Measurements from ENCODE around the gene SCYL1.
A peak's percentile ranks its signal among the peaks of the same experiment; 100 is the strongest.

DNA sequence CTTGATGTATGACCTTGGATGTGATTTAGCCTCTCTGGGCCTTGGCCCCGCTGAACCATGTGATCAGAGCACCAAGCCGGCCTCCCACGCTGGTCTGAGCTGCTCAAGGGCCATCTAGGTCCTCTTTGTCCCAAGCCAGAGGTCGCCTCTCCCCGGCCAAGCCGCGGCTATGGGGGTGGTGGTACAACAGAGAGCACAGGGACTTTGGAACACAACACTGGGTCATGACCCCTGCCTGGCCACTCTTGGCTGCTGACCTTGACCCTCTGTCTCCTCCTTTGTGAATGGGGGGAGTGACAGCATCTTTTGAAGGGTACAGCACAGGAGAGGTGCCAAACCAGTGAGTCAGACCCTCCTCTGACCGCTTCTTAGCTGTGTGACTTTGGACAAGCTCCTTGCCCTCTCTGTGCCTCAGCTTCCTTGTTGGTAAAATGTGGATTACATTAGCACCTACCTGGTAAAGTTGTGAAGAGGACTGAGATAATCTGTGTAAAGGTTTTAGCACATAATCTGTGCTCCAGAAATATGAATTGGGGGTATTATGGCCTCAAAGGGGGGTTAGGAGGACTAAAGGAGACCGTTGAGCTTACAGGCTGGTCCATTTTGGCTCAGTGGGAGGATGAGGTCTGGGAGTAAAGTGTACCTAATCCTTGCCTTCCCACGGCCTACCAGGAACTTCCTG lies 4.7 kb downstream of the SCYL1 start:
- TF ChIP-seq, protein P1, sequence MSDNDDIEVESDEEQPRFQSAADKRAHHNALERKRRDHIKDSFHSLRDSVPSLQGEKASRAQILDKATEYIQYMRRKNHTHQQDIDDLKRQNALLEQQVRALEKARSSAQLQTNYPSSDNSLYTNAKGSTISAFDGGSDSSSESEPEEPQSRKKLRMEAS (IDR thresholded peaks at IDR 0.05) = peak; percentile 27
- TF ChIP-seq HNF4G (IDR thresholded peaks at IDR 0.05) (peak; percentile 94), EGR1 (IDR thresholded peaks at IDR 0.05; ENCODE audit: low read depth in 2 of 2) (peak in 1 of 2 donors; percentile 60), SP1 (IDR thresholded peaks at IDR 0.05) (peak; percentile 77)
- TF ChIP-seq, protein P2, sequence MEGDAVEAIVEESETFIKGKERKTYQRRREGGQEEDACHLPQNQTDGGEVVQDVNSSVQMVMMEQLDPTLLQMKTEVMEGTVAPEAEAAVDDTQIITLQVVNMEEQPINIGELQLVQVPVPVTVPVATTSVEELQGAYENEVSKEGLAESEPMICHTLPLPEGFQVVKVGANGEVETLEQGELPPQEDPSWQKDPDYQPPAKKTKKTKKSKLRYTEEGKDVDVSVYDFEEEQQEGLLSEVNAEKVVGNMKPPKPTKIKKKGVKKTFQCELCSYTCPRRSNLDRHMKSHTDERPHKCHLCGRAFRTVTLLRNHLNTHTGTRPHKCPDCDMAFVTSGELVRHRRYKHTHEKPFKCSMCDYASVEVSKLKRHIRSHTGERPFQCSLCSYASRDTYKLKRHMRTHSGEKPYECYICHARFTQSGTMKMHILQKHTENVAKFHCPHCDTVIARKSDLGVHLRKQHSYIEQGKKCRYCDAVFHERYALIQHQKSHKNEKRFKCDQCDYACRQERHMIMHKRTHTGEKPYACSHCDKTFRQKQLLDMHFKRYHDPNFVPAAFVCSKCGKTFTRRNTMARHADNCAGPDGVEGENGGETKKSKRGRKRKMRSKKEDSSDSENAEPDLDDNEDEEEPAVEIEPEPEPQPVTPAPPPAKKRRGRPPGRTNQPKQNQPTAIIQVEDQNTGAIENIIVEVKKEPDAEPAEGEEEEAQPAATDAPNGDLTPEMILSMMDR (IDR thresholded peaks at IDR 0.05; ENCODE audit: low read depth, low read length, missing input control) = no peak
